C1 segment of cervical spinal cord (tissue), 14 donors: ENCODE results near the gene GJC2.

ENCODE experiments used
- DNase-seq, 14 donors: peaks; one replicate each; lab custom pipeline; 2025; lab: John Stamatoyannopoulos, UW

The GJC2 gene

GRCh38 chr1:228157729-228158126 is 8.0 kb downstream of the GJC2 start:
- DNase-seq = no peak

DNA sequence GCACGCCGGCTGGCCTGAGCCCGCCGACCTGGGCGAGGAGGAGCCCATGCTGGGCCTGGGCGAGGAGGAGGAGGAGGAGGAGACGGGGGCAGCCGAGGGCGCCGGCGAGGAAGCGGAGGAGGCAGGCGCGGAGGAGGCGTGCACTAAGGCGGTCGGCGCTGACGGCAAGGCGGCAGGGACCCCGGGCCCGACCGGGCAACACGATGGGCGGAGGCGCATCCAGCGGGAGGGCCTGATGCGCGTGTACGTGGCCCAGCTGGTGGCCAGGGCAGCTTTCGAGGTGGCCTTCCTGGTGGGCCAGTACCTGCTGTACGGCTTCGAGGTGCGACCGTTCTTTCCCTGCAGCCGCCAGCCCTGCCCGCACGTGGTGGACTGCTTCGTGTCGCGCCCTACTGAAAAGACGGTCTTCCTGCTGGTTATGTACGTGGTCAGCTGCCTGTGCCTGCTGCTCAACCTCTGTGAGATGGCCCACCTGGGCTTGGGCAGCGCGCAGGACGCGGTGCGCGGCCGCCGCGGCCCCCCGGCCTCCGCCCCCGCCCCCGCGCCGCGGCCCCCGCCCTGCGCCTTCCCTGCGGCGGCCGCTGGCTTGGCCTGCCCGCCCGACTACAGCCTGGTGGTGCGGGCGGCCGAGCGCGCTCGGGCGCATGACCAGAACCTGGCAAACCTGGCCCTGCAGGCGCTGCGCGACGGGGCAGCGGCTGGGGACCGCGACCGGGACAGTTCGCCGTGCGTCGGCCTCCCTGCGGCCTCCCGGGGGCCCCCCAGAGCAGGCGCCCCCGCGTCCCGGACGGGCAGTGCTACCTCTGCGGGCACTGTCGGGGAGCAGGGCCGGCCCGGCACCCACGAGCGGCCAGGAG is 8.6 kb downstream of the GJC2 start:
- DNase-seq = no peak

DNA sequence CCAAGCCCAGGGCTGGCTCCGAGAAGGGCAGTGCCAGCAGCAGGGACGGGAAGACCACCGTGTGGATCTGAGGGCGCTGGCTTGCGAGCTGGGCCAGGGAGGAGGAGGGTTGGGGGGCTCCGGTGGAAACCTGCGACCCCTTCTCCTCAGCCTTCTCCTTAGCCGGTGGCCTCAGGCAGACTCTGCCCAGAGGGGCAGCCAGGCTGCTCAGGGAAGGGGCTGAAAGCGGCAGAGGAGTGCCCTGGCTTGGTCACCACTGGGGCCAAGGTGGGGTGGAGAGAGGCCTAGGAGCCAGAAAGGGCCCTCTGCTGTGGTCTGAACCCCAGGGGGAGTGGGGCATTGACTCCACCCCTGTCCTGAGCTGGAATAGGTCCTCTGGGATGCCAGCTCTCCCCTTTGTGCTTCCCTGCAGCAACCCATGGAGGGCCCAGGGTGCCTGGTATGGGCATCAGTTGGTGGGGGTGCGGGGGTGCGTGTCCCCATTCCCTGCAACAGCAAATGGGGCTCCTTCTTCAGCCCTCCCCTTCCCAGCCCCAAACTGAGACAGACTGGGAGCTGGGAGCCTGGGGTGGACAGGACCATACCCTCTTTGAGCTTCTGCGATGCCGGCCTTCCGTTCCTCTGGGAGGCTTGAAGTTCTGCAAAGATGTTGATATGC is 9.4 kb downstream of the GJC2 start:
- DNase-seq = no peak

- no peak for DNase-seq
Observed at GRCh38 chr1:228160201-228160761, 10.6 kb downstream of the GJC2 start.

- no peak for DNase-seq
Observed at GRCh38 chr1:228161362-228161761, 11.6 kb downstream of the GJC2 start.

GRCh38 chr1:228161866-228162265 is 12.1 kb downstream of the GJC2 start:
- DNase-seq = no peak

GRCh38 chr1:228162286-228163006 is 12.7 kb downstream of the GJC2 start:
- no peak for DNase-seq

DNA sequence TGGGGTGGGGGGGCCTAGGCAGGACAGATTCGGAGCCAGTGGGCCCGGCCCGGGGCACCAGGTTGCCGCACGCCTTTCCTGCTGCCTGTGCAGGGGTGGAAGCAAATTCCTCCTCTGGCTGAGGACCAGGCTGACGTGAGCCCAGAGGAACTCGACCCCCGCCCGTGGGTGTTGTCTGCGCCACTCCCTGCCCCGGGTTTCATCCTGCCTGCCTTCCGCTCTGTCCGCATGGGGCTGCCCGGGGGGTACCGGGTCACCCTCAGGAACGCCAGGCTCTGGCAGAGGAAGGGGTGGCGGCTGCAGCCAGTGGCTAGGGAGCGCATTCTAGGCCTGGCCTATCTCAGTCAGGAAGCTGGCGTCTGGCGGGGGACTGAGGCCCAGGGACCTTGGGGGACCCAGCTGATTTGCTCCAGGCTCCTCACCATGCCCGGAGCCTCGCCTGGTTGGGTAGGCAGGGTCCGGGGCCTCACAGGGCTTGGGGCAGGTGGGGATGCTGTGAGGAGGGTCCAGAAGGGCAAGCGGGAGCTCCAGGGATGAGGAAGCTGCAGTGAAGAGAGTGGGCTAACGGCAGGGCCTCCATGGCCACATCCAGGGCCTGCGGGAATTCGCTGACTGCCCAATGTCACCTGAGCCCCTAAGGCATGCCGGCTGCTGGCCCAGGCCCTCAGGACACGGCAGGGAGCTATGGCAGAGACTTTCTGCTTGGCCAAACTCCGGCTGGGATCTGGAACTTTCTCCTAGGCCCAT is 13.4 kb downstream of the GJC2 start:
- DNase-seq = no peak

DNA sequence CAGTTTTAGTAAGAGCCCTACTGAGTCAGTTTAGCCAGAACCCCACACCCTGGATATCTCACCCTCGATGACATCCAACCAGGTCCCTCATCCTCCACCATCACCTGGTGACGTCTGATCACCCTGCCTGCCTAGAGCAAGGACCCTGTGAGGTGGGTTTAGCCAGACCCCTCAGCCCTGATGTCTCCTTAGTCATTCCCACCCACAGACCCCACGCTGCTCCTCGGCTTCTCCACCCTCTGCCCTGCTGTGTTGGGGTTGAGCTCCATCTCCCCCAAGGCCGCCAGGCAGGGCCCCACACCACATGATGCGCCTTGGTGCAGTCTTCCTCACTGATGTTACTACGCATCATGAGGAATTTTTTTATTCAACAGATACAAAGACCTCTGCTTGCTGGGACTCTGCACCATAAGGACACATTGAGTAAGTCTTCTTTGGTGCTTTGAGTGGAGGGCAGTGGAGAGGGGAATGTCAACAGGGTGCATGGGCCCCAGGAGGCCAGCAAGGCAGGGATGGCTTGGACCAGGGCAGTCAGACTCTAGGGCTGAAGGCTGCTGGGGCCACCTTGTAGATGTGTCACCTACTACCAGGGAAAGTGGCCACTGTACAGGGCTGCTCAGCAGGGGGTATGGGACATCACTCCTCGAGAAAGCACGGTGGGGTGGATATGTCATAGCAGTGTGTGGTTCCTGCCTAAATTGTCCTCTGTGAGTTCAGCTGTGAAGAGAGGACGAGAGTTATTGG is 14.2 kb downstream of the GJC2 start:
- no peak for DNase-seq

- DNase-seq = no peak
Observed at GRCh38 chr1:228164561-228165371, 15.0 kb downstream of the GJC2 start.

DNA sequence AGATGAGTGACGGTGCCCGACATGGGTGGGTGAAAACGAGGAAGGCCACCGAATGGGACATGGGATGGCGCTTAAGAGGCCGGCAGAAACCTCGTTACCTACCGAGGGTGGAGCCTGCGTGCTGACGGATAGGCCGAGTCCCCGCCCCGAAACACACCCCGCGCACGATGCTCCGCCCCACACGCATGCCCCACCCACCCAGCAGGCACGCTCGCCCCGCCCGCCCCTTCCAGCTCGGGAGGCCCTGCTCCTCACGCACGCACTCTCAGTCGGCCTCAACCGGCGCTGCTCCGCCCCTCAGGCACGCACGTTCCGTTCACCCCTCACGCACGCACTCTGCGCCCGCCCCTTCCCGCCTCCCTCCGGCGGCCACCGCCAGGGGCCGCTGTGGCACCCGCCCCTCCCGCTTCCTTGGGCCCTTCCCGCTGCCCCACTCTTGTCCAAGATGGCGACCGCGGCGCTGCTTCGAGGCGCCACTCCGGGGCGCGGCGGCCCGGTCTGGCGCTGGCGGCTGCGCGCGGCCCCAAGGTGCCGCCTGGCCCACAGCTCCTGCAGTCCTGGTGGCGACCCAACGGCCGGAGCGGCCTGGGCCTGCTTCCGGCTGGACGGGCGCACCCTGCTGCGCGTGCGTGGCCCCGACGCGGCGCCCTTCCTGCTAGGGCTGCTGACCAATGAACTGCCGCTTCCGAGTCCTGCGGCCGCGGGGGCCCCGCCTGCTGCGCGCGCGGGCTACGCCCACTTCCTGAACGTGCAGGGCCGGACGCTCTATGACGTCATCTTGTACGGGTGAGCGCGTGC is 15.8 kb downstream of the GJC2 start, which contains the start of gene IBA57:
TSS of gene IBA57 (plus strand) at position 433 of the 798 bp plus-strand sequence. CDS start at position 446, 13 bp downstream.
- peak; percentile 93 to 100 (median 98) for DNase-seq

DNA sequence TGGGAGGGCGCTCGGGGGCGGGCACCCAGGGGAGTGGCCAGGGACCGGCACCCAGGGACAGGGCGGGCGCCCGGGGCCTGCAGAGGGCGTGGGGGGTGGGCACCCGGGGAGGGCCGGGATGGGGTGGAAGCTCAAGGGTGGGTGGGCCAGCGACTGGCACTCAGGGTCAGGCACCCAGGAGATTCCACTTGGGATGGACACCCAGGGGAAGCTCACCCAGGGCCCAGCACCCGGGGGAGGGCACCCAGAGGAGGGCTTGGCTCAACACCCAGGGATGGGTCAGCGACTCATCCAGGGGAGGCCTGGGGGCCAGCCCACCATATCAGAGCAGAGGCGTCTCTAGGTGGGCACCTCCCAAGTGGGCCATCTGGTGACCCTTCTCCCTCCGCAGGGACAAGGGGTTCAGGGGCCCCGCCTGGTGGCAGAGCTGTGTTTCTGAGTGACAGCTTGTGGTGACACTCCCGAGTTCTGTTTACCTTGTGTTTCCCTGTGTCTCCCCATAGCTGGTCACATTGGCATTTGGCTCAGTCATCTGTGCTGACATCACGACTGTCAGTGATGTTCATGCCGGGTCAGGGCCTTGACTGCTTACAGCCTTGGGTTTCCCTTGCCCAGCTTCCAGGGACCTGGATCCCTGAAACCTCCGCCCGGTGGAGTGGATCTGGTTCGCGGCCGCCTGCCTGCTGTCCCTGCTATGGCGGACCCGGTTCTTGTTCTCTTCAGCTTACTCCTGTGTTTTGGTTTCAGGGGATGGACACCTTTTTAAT is 16.6 kb downstream of the GJC2 start:
- DNase-seq = peak in 9 of 14 donors; percentile 71 to 90 (median 82)

GRCh38 chr1:228168563-228169270 is 19.0 kb downstream of the GJC2 start:
- DNase-seq = no peak

DNA sequence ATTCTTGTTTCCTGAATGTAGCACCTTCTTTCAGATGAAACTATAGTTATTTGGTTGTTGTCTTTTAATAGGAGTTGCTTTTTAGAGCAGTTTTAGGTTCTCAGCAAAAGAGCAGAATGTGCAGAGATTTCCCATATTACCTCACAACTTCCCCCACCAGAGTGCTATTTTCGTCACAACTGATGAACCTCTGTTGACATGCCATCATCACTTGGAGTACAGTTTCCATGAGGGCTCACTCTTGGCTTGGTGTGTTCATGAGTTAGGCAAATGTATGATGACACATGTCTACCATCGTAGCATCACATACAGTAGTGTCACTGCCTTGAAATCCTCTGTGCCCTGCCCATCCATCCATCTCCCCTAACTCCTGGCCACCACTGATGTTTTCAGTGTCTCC is 19.6 kb downstream of the GJC2 start:
- no peak for DNase-seq

GRCh38 chr1:228170666-228171065 is 20.9 kb downstream of the GJC2 start:
- no peak for DNase-seq

DNA sequence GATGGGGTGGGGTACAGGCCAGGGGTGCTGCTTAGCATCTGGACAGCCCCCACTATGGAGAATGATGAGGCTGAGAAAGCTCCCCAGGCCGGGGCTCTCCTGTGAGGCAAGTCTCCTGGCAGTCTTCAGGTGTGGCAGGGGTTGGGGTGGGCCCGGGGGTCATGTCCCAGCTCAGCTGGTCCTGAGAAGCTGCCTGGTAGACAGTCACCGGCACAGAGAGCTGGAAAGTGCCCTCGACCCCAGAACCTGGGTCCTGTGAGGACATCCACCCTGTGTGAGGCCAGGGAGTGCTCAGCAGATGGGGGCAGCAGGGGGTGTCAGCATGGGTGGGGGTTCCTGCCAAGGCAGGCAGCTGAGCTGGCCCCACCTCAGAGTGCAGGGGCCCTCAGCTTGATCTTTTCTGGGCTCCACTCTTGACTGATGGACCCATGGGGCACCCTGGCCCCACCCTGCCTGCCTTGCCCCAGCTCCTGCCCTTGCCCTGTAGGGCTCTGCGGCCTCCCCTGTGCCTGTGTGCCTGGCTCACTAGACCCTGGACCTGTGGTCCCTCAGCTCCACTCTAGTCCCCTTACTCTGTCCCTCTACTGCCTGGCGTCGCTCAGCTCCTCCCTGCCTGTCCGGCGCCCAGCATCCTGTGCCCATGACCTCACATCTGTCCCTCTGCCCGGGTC is 21.6 kb downstream of the GJC2 start:
- no peak for DNase-seq
